Thoracic aorta (tissue), 2 donors: Measurements from ENCODE around the gene IGF1R. TPM values are rescaled to one million over a fixed set of nuclear protein-coding genes. Genes with fewer than 3 reads are reported as not detected.

Experiments used
- ATAC-seq: fragments of 150-250 bp; one replicate; pipeline ENCODE4 v1.8.0; 2017; ENCODE audit warnings: low read depth; ENCODE audit not compliant: insufficient number of reproducible peaks, low FRiP score
- DNase-seq: peaks from one replicate; pipeline ENCODE4 v3.0.0-alpha.2; 2020; ENCODE audit warnings: low spot score
- H3K27ac ChIP-seq, 2 donors: fragments of 200-600 bp; sonication (generic); 1 replicate in 1 of 2; 2 replicates in 1 of 2; pipeline ENCODE4 v1.5.1; 2016; ENCODE audit warnings: mild to moderate bottlenecking in 2 of 2, moderate library complexity in 2 of 2
- H3K27me3 ChIP-seq: fragments of 200-600 bp; sonication (generic); replicated peaks from 2 replicates; pipeline ENCODE4 v1.6.0; 2016; ENCODE audit warnings: mild to moderate bottlenecking; ENCODE audit not compliant: insufficient read depth
- H3K36me3 ChIP-seq: fragments of 200-600 bp; sonication (generic); one replicate; pipeline ENCODE4 v1.5.1; 2016
- H3K4me1 ChIP-seq, 2 donors: fragments of 200-600 bp; sonication (generic); 1 replicate in 1 of 2; 2 replicates in 1 of 2; pipeline versions ENCODE4 v1.5.1 to v1.6.0; 2016; ENCODE audit warnings: low read depth in 2 of 2, mild to moderate bottlenecking in 1 of 2; ENCODE audit not compliant: control insufficient read depth in 1 of 2
- H3K4me3 ChIP-seq: fragments of 200-600 bp; sonication (generic); 2 replicates; pipeline ENCODE4 v1.5.1; 2016; ENCODE audit warnings: mild to moderate bottlenecking
- H3K9me3 ChIP-seq: fragments of 200-600 bp; sonication (generic); 2 replicates; pipeline ENCODE4 v1.5.1; 2016
- total RNA-seq, 2 donors: library from RNA; depleted of rRNA; stranded (reverse); fragments of >200 nt; gene quantifications; one replicate each; pipeline versions ENCODE4 v1.1.0 to v1.2.3, GENCODE V29; 2016
- TF ChIP-seq, protein P1 (sequence below): fragments of 200-600 bp; sonication (generic); IDR thresholded peaks from one replicate; pipeline ENCODE4 v1.5.1; 2019; ENCODE audit warnings: antibody characterized with exemption

The IGF1R gene
- total RNA-seq, 2 donors from 2014 or later, result 127 to 159 TPM

- ATAC-seq, result no peak
- no peaks in the 10 kb centered on the region for H3K27me3 ChIP-seq
- no peak for DNase-seq
- peaks cover 17 to 96% of the 10 kb centered on the region in 2 donors for H3K4me1 ChIP-seq
- TF ChIP-seq, protein P1, sequence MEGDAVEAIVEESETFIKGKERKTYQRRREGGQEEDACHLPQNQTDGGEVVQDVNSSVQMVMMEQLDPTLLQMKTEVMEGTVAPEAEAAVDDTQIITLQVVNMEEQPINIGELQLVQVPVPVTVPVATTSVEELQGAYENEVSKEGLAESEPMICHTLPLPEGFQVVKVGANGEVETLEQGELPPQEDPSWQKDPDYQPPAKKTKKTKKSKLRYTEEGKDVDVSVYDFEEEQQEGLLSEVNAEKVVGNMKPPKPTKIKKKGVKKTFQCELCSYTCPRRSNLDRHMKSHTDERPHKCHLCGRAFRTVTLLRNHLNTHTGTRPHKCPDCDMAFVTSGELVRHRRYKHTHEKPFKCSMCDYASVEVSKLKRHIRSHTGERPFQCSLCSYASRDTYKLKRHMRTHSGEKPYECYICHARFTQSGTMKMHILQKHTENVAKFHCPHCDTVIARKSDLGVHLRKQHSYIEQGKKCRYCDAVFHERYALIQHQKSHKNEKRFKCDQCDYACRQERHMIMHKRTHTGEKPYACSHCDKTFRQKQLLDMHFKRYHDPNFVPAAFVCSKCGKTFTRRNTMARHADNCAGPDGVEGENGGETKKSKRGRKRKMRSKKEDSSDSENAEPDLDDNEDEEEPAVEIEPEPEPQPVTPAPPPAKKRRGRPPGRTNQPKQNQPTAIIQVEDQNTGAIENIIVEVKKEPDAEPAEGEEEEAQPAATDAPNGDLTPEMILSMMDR, result no peak
- no peaks in the 10 kb centered on the region for H3K36me3 ChIP-seq
- no peaks in the 10 kb centered on the region for H3K9me3 ChIP-seq
- no peak overlapping the region for H3K4me3 ChIP-seq
- H3K27ac ChIP-seq, result no peak overlapping the region
Measured at GRCh38 chr15:98692213-98692612, 43.9 kb downstream of the IGF1R start.

DNA sequence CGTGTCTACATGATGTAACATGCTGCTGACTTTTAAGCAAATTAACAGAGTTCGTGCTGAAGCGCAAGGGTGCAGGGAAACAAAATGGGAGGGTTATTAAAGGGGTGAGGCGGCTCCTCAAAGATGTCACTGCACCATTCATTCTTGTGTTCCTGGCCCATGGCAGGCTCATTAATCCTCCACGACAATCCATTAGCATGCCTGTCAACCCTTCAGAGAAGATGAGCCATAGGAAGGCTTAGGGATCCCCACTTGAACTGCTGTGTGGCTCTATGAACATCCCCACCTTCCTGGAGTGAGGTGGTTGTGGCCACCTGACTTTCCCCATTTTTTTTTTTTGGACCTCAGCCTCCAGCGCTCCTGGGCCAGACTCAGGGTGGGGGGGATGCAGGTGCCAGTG lies 45.8 kb downstream of the IGF1R start:
- peaks cover 23 to 91% of the 10 kb centered on the region in 2 donors for H3K4me1 ChIP-seq
- H3K36me3 ChIP-seq, result no peaks in the 10 kb centered on the region
- no peak for ATAC-seq
- no peaks in the 10 kb centered on the region for H3K9me3 ChIP-seq
- TF ChIP-seq, protein P1, result no peak
- no peak overlapping the region for H3K4me3 ChIP-seq
- DNase-seq, result no peak
- H3K27me3 ChIP-seq, result no peaks in the 10 kb centered on the region
- H3K27ac ChIP-seq, result no peak overlapping the region

GRCh38 chr15:98698792-98699191 lies 50.5 kb downstream of the IGF1R start:
- H3K9me3 ChIP-seq, result no peaks in the 10 kb centered on the region
- H3K27me3 ChIP-seq, result no peaks in the 10 kb centered on the region
- H3K27ac ChIP-seq, result no peak overlapping the region
- H3K4me1 ChIP-seq, result peaks cover 29 to 84% of the 10 kb centered on the region in 2 donors
- TF ChIP-seq, protein P1, result no peak
- H3K4me3 ChIP-seq, result no peak overlapping the region
- DNase-seq (no peak), ATAC-seq (no peak)
- no peaks in the 10 kb centered on the region for H3K36me3 ChIP-seq

GRCh38 chr15:98699591-98700424 lies 51.5 kb downstream of the IGF1R start:
- Histone ChIP-seq H3K4me1 (peaks cover 33 to 84% of the 10 kb centered on the region in 2 donors), H3K9me3 (no peaks in the 10 kb centered on the region), H3K27me3 (no peaks in the 10 kb centered on the region), H3K4me3 (no peak overlapping the region), H3K27ac (no peak overlapping the region), H3K36me3 (no peaks in the 10 kb centered on the region)
- no peak for DNase-seq
- no peak for ATAC-seq
- TF ChIP-seq, protein P1, result no peak

DNA sequence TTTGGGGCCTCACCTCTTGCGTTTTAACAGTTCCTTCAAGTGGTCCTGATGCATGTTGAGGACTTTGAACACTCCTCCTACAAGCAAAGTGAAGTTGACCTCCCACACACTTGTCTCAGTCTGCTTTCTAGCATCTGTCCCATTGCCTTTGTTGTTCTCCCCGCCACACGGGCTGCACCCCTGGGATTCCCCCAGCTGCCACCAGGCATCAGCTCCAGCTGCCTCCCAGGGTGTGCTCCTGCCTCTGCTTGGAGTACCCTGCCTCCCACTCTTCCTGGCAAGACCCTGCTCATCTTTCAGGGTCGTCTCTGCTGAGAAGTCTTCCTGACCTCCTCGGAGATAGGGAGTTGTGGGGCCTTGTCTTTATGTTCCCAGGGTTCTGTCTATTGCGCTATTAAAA lies 52.2 kb downstream of the IGF1R start:
- Histone ChIP-seq H3K4me1 (peaks cover 35 to 78% of the 10 kb centered on the region in 2 donors), H3K4me3 (no peak overlapping the region), H3K36me3 (no peaks in the 10 kb centered on the region), H3K27me3 (no peaks in the 10 kb centered on the region), H3K27ac (no peak overlapping the region), H3K9me3 (no peaks in the 10 kb centered on the region)
- no peak for ATAC-seq
- DNase-seq, result no peak
- TF ChIP-seq, protein P1, result no peak
